Anterior cingulate cortex (tissue), 58 donors: ENCODE data around the gene SPATA45.
"Not testable (repeated sequence)": the region's sequence is repeated elsewhere in the genome, so short reads cannot be mapped to it uniquely, and the experiment has no call there.

Source experiments
- DNase-seq, 58 donors: peaks; one replicate each; lab custom pipeline; 2025; lab: John Stamatoyannopoulos, UW

The SPATA45 gene

DNA sequence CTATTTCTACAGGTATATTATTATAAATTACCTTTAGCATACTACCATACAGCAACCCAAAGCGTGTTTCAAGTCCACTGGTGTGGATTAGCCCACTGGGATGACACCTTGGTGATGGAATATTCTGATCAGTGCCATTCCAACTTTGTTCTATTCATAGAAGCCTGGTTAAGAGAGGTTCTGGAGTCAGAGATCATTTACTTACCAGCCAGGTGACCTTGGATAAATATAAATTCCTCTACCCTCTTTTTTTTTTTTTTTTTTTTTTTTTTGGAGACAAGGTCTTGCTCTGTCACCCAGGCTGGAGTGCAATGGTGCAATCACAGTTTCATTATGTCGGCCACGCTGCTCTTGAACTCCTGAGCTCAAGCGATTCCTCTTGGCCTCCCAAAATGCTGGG, at the start of gene SPATA45:
TSS of gene SPATA45 (minus strand) at position 101 of the 400 bp plus-strand sequence. CDS start 11,500 bp downstream, outside the sequence.
- no peak for DNase-seq

DNA sequence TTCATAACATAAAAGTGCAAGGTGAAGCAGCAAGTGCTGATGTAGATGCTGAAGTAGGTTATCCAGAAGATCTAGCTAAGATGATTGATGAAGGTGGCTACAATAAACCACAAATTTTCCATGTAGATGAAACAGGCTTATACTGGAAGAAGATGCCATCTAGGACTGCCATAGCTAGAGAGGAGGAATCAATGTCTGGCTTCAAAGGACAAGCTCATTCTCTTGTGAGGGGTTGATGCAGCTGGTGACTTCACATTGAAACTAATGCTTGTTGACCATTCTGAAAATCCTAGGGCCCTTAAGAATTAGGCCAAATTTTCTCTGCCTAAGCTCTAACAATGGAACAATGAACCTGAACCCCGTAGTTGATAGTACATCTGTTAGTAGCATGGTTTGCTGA, 44.7 kb upstream of the SPATA45 start:
- DNase-seq: no peak

DNA sequence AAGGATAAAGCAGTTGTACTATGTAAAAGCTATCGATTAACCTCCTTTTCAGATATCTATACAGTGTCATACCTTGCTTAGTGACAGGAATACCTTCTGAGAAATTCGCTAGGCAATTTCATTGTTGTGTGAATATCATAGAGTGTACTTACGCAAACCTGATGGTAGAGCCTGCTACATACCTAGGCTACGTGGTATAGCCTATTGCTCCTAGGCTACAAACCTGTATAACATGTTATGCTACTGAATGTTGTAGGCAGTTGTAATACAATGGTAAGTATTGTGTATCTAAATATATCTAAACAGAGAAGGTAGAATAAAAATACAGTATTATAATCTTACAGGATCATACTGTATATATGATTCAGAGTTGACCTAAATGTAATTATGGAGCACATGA, 37.1 kb upstream of the SPATA45 start:
- no peak for DNase-seq

DNA sequence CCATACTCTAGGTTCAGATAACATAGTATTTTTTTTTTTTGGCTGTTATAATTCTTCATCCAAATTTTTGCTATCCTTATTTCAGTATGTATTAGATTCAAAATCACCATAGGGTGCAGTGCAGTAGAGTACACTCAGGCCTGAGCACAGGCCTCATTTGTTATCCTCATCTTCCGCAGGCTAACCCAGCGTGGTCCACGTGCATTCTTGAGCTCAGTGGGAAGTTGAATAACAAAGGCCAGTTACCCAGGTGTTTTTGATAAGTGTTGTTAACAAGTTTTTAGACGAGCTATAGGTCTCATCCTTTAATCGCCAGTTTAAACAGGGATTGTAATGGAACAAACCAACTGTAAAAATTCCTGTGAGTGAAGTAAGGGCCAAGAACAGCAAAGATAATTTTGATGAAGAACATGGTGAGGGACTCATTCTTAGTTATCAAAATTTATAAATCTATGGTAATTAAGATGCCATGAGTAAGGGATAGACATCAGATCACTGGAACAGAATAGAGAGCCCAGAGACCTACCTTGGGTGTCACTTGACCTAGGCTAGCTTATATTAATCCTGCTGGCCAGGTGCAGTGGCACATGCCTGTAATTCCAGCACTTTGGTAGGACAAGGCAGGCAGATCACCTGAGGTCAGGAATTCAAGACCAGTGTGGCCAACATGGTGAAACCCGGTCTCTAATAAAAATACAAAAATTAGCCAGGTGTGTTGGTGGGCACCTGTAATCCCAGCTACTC, 32.7 kb upstream of the SPATA45 start:
- no peak for DNase-seq

DNA sequence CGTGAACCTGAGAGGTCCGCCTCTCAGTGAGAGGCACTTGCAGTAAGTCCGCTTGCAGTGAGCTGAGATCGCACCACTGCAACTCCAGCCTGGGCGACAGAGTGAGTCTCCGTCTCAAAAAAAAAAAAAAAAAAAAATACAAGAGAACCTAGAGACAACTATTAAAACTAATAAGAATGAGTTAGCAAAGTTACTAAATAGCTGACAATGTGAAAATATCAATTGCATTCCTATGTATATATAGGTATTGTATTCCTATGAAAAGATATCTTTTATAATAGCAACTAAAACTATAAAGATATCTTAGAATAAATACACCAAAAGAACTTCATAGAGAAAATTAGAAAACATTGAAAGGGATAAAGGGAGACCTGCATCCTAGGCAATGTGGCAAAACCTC, 31.0 kb upstream of the SPATA45 start:
- no peak for DNase-seq

DNA sequence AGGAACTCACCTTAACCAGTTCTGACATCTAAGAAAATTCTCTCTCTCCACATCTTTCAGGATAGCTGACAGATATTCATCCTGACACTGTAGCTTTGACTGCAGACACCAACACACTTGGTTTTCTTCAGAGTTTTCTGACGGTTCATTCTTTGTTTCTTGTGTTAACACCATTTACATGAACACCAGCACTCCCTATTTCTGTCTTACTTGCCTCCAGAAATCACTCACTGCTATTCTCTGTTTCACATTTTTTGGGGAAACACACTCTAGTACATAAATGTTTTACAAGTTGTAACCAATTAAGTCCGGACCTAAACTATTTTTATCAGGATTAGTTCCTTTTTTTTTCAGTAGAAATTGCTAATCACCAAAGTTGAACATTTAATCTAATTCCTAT, 26.1 kb upstream of the SPATA45 start:
- DNase-seq: no peak

DNA sequence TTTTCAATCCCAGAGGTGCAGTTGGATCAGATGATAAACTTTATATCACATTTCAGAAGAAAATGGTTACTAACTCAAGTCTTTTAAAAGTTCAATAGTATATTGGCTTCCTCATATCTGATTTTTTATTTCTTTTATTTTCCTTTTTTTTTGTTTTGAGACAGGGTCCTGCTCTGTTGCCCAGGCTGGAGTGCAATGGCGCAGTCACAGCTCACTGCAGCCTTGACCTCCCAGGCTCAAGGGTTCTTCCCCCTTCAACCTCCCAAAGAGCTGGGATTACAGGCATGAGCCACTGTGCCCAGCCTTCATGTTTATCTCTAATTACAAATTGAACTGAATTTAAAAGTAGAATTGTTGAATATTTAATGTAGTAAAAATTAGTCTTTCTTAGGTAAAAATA, 24.5 kb upstream of the SPATA45 start:
- no peak for DNase-seq

DNA sequence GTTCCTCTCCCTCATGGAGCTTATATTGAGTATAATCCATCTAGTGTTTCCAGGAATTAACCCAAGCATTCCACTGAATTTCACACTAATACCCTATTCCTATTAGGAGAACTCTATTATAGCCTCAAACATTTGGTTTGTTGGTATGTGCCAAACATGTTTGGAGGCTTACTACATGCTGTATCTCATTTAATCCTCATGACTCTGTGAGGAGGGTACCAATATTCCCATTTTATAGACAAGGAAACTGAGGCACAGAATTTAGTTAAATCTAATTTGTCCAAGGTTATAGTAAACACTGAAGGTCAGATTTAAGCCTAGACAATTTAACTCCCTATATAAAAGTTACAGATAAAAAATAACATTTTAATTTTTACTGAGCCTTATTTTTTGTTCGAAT, 19.7 kb upstream of the SPATA45 start:
- no peak for DNase-seq

DNA sequence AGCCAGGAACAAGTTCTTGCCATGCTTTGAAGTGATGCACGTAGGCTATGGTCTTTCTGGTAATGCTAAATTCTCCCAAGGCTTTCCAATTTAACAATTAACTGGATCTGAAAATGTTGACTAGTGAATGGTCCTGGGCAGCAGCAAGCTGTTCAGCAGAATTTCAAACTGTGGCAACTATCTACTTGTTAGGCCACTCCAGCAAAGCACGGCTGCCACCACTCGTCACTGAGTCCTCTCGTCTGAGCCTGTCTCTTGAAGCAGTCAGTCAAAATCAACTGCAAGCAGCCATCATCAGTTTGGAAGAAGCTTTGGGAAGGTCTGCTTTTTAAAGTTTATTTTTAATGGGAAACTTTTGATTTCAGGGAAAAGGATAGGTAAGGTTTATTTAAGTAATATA, 16.8 kb upstream of the SPATA45 start:
- DNase-seq: peak in 6 of 58 donors; percentile 1 to 11 (median 4)

DNA sequence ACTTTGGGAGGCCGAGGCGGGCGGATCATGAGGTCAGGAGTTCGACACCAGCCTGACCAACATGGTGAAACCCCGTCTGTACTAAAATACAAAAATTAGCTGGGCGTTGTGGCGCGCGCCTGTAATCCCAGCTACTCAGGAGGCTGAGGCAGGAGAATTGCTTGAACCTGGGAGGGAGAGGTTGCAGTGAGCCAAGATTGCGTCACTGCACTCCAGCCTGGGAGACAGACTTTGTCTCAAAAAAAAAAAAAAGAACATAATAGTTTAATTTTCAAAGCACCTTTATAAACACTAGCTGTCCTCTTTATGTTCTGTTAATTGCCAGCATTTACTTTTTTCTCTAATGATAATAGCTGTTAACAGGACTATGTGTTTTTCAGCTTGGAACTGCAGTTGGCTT, 15.9 kb upstream of the SPATA45 start:
- not testable (repeated sequence) for DNase-seq

DNA sequence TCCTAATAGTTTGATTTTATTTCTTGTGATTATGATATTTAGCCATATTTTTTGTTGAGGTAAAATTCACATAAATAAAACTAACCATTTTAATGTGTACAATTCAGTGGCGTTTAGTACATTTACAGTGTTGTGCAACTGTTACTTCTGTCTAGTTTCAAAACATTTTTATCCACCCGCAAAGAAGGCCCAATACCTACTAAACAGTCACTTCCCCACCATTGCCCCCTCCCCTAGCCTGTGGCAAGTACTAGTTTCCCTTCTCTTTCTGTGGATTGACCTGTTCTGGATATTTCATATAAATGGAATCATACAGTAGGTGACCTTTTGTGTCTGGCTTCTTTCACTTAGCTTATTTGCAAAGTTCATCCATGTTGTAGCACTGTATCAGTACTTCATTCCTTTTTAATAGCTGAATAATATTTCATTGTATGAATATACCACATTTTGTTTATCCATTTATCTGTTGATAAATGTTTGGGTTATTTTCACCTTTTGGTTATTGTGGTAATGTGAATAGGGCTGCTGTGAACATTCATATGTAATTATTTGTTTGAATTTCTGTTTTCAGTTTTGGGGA, 14.8 kb upstream of the SPATA45 start:
- DNase-seq: no peak

DNA sequence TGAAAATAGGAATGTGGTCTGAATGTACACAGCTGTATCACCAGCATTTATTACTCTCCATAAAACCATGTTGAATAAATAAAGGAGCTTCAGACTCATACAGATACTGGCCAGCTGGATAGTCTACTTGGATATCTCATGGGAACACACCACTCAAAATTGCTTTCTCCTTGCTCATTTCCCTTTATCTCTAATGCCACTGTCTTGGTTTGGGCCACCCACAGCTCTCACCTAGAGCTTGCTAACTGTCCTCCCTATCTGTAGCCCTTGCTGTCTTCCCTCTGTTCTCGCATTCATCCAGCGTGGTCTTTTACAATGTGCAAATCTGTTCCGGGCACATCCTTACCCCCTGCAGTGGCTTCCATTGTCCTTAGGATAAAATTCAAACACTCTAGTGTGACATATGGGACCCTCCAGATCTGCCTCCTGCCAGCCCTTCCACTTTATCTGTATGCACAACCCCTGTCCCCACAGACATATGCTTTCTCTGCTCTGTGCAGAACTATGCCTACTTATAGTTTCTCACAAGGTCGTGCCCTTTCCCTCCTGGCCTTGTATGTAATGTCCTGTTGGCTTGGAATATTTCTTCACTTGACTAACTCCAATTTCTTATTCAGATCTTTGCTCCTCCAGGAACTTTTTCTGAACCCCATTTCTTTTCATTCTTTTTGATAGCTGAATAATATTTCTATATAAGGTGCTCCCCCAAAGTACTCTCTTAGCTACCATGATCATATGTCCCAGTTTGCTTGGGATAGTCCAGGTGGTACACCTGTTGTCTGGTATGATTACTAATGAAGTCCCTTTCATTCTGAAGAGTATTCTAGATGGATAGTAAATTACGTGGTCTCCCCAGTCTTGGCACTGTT, 13.5 kb upstream of the SPATA45 start:
- DNase-seq: no peak

DNA sequence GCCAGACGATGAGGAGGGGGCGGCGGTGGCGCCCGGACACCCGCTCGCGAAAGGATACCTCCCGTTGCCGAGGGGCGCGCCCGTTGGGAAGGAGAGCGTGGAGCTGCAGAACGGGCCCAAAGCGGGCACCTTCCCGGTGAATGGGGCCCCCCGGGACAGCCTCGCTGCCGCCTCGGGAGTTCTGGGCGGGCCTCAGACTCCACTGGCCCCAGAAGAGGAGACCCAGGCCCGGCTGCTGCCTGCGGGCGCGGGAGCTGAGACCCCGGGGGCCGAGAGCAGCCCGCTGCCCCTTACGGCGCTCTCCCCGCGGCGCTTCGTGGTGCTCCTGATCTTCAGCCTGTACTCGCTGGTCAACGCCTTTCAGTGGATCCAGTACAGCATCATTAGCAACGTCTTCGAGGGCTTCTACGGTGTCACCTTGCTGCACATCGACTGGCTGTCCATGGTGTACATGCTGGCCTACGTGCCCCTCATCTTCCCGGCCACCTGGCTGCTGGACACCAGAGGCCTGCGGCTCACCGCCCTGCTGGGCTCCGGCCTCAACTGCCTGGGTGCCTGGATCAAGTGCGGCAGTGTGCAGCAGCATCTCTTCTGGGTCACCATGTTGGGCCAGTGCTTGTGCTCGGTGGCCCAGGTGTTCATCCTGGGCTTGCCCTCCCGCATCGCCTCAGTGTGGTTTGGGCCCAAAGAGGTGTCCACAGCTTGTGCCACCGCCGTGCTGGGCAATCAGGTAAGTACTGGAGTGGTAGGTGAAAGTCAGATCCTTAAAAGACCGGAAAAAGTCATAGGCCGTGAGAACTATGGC, 11.2 kb upstream of the SPATA45 start:
- DNase-seq: peak in 40 of 58 donors; percentile 7 to 75 (median 44)

DNA sequence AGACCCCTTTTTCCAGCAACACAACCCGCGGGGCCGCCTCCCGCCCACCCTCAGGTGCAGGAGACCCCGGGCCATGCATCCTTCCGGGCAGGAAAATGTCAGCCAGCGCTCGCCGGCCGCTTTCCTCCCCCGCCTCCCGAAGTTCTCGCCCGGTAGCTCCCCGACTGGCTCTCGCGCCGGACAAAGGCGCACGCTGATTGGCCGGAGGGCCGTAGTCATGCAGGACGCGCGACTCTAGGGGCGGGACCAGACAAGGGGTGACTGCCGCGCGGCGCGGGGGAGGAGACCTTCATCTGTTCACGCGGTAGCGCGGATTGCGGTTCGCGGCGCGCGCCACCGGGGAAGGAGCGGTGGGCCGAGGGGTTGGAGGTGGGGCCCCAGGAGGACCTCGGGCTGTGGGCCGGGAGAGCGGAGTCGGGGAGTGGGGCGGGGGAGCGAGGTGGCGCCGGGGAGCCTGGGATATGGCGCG, 10.6 kb upstream of the SPATA45 start, which contains the start of gene FLVCR1:
TSS of gene FLVCR1 (plus strand) at position 284 of the 469 bp plus-strand sequence. CDS start at position 462, 178 bp downstream.
- peak; percentile 73 to 99 (median 94) for DNase-seq

DNA sequence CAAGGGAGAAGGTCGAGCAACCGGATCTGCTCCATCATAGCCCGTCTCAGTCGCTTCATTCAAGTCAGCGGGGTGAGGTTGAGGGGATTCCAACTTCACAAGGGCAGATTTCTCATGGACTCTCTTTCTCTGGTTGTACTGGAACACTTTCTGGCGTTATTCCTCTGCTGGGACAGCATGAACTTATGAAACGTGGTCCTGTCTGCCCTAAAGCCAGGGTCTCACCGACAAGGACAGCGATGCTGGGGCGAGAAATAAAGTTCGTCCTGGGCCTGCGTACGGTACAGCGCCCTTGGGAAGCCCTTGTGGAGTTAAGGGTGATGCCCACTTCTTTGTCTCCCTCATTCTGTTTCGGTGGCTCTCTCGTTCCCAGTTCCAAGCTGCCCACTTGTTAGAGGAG, 9.3 kb upstream of the SPATA45 start:
- no peak for DNase-seq

DNA sequence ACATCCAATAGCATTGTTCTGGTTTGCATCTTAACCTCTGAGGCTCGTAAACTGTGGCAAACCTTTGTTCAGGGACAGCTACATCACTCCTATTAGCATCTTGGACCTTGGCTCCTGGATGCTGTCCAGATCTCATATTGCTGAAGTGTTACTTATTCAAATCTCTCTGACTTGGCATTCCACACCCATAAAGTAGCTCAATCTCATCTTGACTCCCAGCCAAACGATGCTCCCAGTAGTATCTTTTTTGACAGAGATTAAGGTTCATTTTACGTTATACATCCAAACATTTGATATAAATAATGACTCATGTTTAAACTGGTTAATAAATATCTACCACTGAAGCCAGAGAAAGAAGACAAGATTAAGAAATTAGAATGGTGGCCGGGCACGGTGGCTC, 6.2 kb upstream of the SPATA45 start:
- no peak for DNase-seq

DNA sequence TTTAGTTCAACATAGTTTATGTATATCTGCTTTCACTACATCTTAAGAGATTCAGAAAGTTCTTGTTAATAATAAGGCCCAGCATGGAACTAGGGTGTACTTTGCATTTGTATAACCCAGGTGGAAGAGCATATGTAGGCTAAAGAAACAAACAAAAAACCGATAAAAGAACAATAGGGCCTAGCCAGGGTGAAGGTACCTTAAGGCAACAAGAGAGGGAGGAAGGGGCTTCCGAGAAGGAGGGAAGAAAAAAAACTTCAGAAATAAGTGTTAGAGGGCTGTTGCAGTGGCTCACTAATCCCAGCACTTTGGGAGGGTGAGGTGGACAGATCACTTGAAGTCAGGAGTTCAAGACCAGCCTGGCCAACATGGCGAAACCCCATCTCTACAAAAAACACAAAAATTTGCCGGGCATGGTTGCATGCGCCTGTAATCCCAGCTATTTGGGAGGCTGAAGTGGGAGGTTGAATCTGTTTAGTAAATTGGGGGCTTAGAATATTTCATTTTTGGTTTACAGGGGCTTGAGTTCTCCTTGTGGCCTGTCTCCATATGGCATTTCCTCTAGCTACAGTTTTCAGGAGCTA, 4.7 kb upstream of the SPATA45 start:
- DNase-seq: no peak

DNA sequence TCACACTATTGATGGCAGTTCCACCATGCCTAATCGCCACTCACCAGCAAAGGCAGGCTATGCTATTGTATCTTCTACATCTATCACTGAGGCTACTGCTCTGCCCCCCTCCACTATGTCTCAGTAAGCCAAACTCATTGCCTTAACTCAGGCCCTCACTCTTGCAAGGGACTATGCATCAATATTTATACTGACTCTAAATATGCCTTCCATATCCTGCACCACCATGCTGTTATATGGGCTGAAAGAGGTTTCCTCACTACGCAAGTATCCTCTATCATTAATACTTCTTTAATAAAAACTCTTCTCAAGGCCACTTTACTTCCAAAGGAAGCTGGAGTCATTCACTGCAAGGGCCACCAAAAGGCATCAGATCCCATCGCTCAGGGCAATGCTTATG, 2.9 kb downstream of the SPATA45 start:
- not testable (repeated sequence) for DNase-seq

DNA sequence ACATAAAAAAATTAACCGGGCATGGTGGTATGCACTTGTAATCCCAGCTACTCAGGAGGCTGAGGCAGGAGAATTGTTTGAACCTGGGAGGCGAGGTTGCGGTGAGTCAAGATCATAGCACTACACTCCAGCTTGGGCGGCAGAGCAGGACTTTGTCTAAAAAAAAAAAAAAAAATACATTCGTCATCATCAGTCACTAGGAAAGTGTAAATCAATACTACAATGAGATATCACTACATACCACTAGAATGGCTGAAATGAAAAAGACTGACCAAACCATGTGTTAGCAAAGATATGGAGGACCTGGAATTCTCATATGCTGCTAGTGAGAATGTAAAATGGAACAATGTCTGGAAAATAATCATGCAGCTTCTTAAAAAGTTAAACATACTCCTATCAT, 9.3 kb downstream of the SPATA45 start:
- DNase-seq: no peak
